Measurements from ENCODE around the gene ROBO1.

ROBO1 gene

DNA sequence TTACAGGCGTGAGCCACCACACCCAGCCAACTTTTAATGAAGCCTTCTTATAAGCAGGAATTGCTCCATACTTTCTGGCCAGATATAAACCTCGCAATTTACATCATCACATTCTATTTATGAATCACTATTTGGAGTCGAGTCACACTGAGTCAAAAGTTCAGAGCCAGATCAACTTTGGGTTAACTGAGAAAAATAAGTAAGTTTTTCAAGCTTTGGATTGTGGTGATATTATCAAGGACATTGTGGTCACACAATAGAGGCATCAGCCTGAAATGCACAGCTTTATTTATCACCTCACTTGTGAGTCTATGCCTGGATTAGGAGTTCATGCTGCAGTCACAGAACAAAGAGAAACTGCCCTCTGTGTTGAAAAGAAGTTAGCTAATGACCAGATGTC is 1163.5 kb downstream of the ROBO1 start:
- H3K27me3 Mint-ChIP-seq = no peaks in the 10 kb centered on the region
- H3K4me3 Mint-ChIP-seq = no peak overlapping the region
- no peak for DNase-seq
- peaks cover 14% of the 10 kb centered on the region for H3K9me3 Mint-ChIP-seq
- ATAC-seq = no peak
- H3K27ac Mint-ChIP-seq = no peak overlapping the region
- H3K36me3 Mint-ChIP-seq (ENCODE audit: low read depth) = no peaks in the 10 kb centered on the region
- H3K4me1 Mint-ChIP-seq = no peaks in the 10 kb centered on the region

DNA sequence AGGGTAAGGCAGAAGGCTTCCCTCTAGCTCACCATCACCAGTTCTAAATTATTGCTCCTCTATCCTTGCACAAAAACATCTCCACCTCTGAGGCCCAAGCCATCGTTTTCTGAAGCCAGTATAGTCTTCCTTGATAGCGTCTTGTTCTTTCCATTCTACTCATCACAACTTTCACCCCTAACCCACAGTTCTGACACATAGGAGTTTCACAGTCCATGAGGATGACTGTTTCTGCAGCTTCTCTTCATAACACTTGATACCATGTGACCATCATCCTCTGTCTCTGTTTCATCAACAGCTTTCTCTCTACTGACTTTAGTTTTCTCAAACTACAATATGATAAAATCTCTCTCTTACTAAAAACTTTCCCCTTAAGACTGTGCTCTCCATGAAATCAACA is 1166.5 kb downstream of the ROBO1 start:
- no peaks in the 10 kb centered on the region for H3K36me3 Mint-ChIP-seq (ENCODE audit: low read depth)
- ATAC-seq = no peak
- no peak for DNase-seq
- H3K9me3 Mint-ChIP-seq = peaks cover 10% of the 10 kb centered on the region
- H3K27ac Mint-ChIP-seq = no peak overlapping the region
- no peaks in the 10 kb centered on the region for H3K4me1 Mint-ChIP-seq
- H3K4me3 Mint-ChIP-seq = no peak overlapping the region
- no peaks in the 10 kb centered on the region for H3K27me3 Mint-ChIP-seq

DNA sequence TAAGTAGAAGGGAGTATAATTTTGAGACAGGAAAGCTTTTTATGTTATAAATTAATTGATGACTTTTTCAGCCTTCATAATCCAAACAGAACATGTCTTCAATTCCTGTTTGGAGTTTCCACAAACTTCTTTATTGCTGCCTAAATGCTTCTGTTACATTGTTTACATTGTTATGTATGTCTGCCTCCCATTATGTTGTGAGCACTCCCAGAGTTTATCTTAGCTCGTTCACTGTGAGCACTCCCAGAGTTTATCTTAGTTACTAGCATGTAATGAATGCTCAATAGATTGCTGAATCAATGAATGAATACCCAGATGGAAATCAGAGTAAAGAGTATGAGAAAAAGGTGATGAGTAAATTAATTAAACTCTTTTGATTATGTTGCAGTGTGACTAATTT is 1178.0 kb downstream of the ROBO1 start:
- no peaks in the 10 kb centered on the region for H3K36me3 Mint-ChIP-seq (ENCODE audit: low read depth)
- DNase-seq (no peak), ATAC-seq (no peak)
- H3K4me3 Mint-ChIP-seq = no peak overlapping the region
- no peak overlapping the region for H3K27ac Mint-ChIP-seq
- H3K27me3 Mint-ChIP-seq = no peaks in the 10 kb centered on the region
- no peaks in the 10 kb centered on the region for H3K4me1 Mint-ChIP-seq
- H3K9me3 Mint-ChIP-seq = peaks cover 4% of the 10 kb centered on the region

DNA sequence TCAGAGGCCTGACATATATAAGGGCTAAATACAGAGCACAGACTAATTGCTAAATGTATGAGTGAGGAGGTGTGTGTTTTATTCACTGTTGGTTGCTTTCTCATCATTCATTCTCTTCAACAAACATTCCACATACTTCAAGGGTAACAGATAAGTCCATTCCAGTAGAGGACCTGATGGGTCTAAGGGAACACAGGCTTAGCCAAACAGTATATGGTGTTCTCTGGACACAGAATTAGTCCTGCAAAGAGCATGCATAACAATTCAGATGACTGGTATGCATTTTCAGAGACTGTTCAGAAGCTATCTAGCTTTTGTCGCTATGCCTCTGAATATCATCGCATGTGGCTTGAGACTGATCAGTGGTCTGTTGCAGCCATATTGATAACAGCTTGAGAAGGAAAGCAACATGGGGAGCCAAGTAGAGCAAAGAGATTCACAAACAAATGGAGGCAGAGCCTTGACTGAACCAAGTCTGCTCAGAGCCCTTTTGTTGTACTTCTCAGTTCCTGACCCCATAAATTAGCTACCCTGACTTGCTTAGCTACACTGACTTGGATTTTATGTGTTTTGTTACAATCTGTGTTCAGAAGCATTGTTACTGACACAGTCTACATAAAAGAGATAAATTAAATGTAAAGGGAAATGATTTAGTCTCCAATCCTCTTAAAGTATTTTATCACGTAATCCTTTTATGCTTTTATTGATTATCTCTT is 1178.7 kb downstream of the ROBO1 start:
- no peak overlapping the region for H3K27ac Mint-ChIP-seq
- DNase-seq (no peak), ATAC-seq (no peak)
- no peaks in the 10 kb centered on the region for H3K36me3 Mint-ChIP-seq (ENCODE audit: low read depth)
- H3K27me3 Mint-ChIP-seq = no peaks in the 10 kb centered on the region
- H3K4me1 Mint-ChIP-seq = no peaks in the 10 kb centered on the region
- peaks cover 6% of the 10 kb centered on the region for H3K9me3 Mint-ChIP-seq
- H3K4me3 Mint-ChIP-seq = no peak overlapping the region

DNA sequence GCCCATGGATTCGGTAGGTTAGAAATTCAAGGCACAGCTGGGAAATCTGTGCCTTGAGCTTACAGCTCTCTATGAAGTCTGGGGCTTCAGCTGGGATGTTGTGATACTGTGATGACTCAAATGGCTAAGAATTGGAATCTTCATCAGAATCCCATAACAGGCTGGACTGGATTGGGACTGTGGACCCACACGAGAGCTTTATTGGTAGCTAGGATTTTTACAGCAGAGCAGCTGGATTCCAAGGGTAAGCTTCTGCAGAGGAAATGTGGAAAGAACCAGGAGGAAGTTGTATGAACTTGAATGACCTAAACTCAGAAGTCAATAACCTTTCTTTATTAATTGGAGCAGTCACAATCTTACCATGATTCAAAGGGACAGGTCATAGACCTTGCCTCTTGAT is 1187.1 kb downstream of the ROBO1 start:
- Mint-ChIP-seq H3K9me3 (peaks cover 9% of the 10 kb centered on the region), H3K4me3 (no peak overlapping the region), H3K36me3 (ENCODE audit: low read depth) (no peaks in the 10 kb centered on the region), H3K27me3 (no peaks in the 10 kb centered on the region), H3K4me1 (no peaks in the 10 kb centered on the region), H3K27ac (no peak overlapping the region)
- ATAC-seq = no peak
- DNase-seq = no peak

DNA sequence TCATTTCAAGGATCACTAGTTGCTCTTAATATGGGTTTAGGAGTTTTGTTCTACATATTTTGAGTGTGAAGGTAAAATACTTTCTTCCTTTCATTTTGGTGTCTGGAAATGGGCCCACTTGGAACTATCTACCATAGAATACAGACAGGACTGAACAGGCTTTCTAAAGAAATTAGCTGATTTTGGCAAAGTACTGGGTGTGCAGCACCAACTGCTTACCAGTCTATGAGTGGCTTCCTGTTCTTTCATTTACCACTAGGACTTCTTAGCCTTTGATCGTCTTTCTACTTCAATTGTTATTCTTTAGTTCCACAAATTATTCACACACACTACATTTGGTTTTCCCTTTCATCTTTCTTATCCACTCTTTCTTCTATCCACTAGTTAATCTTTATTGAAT is 1196.3 kb downstream of the ROBO1 start:
- H3K4me1 Mint-ChIP-seq = no peaks in the 10 kb centered on the region

DNA sequence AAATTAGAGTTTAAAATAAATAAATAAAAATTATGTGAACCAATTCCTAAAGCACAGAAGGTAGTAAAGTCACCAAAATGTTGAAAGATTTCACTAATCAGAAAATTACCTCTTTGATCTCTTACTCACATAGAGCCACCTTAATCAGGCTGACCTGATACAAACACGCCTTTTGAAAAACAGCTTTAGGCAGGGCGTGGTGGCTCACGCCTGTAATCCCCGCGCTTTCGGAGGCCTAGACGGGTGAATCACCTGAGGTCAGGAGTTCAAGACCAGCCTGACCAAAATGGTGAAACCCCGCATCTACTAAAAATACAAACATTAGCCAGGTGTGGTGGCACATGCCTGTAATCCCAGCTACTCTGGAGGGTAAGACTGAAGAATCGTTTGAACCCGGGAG is 1197.3 kb downstream of the ROBO1 start:
- Mint-ChIP-seq H3K27ac (no peak overlapping the region), H3K9me3 (peaks cover 20% of the 10 kb centered on the region), H3K27me3 (no peaks in the 10 kb centered on the region)

More for the DNA sequence above, 1196.3 kb downstream of the ROBO1 start:
- Mint-ChIP-seq H3K9me3 (peaks cover 14% of the 10 kb centered on the region), H3K36me3 (ENCODE audit: low read depth) (no peaks in the 10 kb centered on the region), H3K4me3 (no peak overlapping the region), H3K27me3 (no peaks in the 10 kb centered on the region), H3K27ac (no peak overlapping the region)
- ATAC-seq (no peak), DNase-seq (no peak)

DNA sequence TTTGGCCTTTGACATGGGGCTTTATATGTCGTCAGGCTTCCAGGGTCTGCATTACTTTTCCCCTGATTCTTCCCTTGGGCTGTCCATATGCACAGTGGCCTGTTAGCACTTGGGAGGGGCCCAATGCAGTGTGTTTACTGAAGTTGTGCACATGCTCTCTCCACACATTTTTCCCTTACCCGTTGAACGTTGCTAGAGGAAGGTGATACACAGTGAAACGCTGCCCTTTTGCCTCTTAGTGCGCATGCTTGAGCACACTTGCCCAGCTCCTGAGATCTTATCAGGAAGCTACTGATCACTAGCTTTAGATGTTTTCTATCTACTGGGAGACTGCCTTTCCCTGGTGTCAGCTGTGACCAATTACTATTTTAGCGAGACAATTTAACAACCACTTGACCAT is 1198.0 kb downstream of the ROBO1 start:
- Mint-ChIP-seq H3K9me3 (peaks cover 20% of the 10 kb centered on the region), H3K27ac (no peak overlapping the region), H3K27me3 (no peaks in the 10 kb centered on the region), H3K4me1 (no peaks in the 10 kb centered on the region), H3K4me3 (no peak overlapping the region), H3K36me3 (ENCODE audit: low read depth) (no peaks in the 10 kb centered on the region)
- DNase-seq (no peak), ATAC-seq (no peak)

More for the DNA sequence above, 1197.3 kb downstream of the ROBO1 start:
- no peaks in the 10 kb centered on the region for H3K4me1 Mint-ChIP-seq
- DNase-seq (no peak), ATAC-seq (no peak)
- H3K4me3 Mint-ChIP-seq = no peak overlapping the region
- no peaks in the 10 kb centered on the region for H3K36me3 Mint-ChIP-seq (ENCODE audit: low read depth)

DNA sequence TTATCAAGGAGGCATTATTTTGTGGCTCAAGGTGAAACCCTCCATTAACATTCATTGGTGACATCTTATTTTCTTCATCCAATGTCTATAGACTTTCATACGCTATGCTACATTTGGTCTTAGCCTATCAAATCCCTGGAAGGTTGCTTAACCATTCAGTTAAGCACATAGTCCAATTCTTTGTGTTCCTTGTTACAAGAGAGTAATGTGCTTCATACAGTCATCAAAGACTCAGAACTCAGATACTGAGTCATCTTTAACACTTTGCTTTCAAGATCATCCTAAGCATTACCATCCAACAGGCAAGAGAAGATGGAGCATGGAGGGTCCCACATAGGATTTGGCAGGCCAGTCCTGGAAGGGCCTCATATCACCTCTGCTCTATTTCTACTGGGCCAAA is 1202.1 kb downstream of the ROBO1 start:
- H3K4me3 Mint-ChIP-seq = no peak overlapping the region

DNA sequence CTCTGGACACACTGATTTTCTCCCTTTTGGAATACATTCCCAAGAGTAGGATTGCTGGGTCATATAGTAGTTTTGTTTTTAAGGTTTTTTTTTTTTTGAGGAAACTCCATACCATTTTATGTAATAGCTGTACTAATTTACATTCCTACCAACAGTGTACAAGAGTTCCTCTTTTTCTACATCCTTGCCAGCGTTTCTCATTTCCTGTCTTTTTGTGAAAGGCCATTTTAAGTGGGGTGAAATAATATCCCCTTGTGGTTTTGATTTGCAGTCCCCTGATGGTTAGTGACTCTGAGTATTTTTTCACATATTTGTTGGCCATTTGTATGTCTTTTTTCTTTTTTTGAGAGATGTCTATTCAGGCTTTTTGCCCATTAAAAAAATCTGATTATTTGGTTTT is 1205.5 kb downstream of the ROBO1 start:
- Mint-ChIP-seq H3K4me1 (no peaks in the 10 kb centered on the region), H3K27me3 (no peaks in the 10 kb centered on the region), H3K27ac (no peak overlapping the region), H3K9me3 (peaks cover 25% of the 10 kb centered on the region), H3K4me3 (no peak overlapping the region), H3K36me3 (ENCODE audit: low read depth) (no peaks in the 10 kb centered on the region)
- no peak for ATAC-seq
- no peak for DNase-seq

More for the DNA sequence above, 1202.1 kb downstream of the ROBO1 start:
- Mint-ChIP-seq H3K27ac (no peak overlapping the region), H3K36me3 (ENCODE audit: low read depth) (no peaks in the 10 kb centered on the region), H3K9me3 (peaks cover 30% of the 10 kb centered on the region), H3K27me3 (no peaks in the 10 kb centered on the region), H3K4me1 (no peaks in the 10 kb centered on the region)
- DNase-seq = no peak
- no peak for ATAC-seq
